Measurements from ENCODE around the gene PTH1R. TPM values are rescaled to one million over a fixed set of nuclear protein-coding genes. Genes with fewer than 3 reads are reported as not detected.

Gene PTH1R
- total RNA-seq, 2 donors from 2014 or later, result 0.69 to 4.8 TPM

- no peak overlapping the region for H3K4me3 ChIP-seq (ENCODE audit: low read length)
- WGBS, 2 experiments (ENCODE audit: insufficient coverage in 1 of 2, insufficient read length in 1 of 2), result 95% methylated on average over 2 of the region's 3 CpGs; no CpG with 5 or more reads in 1 of the 2 experiments
- DNase-seq, result no peak
- H3K27ac ChIP-seq (ENCODE audit: low read depth, low read length), result no peak overlapping the region
- no peaks in the 10 kb centered on the region for H3K27me3 ChIP-seq (ENCODE audit: control insufficient read depth, insufficient read depth, low read length, poor library complexity, severe bottlenecking)
- H3K9me3 ChIP-seq (ENCODE audit: control insufficient read depth, low read length), result peaks cover 12% of the 10 kb centered on the region
- Mint-ChIP-seq H3K9me3 (no peaks in the 10 kb centered on the region), H3K27me3 (ENCODE audit: insufficient read depth) (peaks cover 3% of the 10 kb centered on the region), H3K4me3 (no peak overlapping the region), H3K4me1 (peaks cover 23% of the 10 kb centered on the region), H3K36me3 (ENCODE audit: low read depth) (peaks cover 2% of the 10 kb centered on the region), H3K27ac (no peak overlapping the region)
- H3K9ac ChIP-seq (ENCODE audit: extremely low read depth, low read length, poor library complexity, severe bottlenecking), result no peak overlapping the region
- no peaks in the 10 kb centered on the region for H3K4me1 ChIP-seq (ENCODE audit: control insufficient read depth, insufficient read depth, low read length)
- no peaks in the 10 kb centered on the region for H3K36me3 ChIP-seq (ENCODE audit: control insufficient read depth, insufficient read depth, low read length)
- TF ChIP-seq, protein P1, sequence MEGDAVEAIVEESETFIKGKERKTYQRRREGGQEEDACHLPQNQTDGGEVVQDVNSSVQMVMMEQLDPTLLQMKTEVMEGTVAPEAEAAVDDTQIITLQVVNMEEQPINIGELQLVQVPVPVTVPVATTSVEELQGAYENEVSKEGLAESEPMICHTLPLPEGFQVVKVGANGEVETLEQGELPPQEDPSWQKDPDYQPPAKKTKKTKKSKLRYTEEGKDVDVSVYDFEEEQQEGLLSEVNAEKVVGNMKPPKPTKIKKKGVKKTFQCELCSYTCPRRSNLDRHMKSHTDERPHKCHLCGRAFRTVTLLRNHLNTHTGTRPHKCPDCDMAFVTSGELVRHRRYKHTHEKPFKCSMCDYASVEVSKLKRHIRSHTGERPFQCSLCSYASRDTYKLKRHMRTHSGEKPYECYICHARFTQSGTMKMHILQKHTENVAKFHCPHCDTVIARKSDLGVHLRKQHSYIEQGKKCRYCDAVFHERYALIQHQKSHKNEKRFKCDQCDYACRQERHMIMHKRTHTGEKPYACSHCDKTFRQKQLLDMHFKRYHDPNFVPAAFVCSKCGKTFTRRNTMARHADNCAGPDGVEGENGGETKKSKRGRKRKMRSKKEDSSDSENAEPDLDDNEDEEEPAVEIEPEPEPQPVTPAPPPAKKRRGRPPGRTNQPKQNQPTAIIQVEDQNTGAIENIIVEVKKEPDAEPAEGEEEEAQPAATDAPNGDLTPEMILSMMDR (conservative IDR thresholded peaks at IDR 0.05), result no peak
Measured at GRCh38 chr3:46831316-46831715, 46.2 kb upstream of the PTH1R start.

GRCh38 chr3:46831841-46832240 is 45.7 kb upstream of the PTH1R start:
- Histone ChIP-seq H3K36me3 (ENCODE audit: control insufficient read depth, insufficient read depth, low read length) (no peaks in the 10 kb centered on the region), H3K27me3 (ENCODE audit: control insufficient read depth, insufficient read depth, low read length, poor library complexity, severe bottlenecking) (no peaks in the 10 kb centered on the region), H3K4me3 (ENCODE audit: low read length) (no peak overlapping the region), H3K27ac (ENCODE audit: low read depth, low read length) (no peak overlapping the region), H3K9me3 (ENCODE audit: control insufficient read depth, low read length) (peaks cover 11% of the 10 kb centered on the region), H3K4me1 (ENCODE audit: control insufficient read depth, insufficient read depth, low read length) (no peaks in the 10 kb centered on the region), H3K9ac (ENCODE audit: extremely low read depth, low read length, poor library complexity, severe bottlenecking) (no peak overlapping the region)
- DNase-seq, result no peak
- TF ChIP-seq, protein P1 (conservative IDR thresholded peaks at IDR 0.05), result no peak
- peaks cover 2% of the 10 kb centered on the region for H3K9me3 Mint-ChIP-seq
- no peak overlapping the region for H3K4me3 Mint-ChIP-seq
- H3K4me1 Mint-ChIP-seq, result peaks cover 23% of the 10 kb centered on the region
- 76 to 100% methylated on average over 1 of the region's 1 CpG for WGBS, 2 experiments (ENCODE audit: insufficient coverage in 1 of 2, insufficient read length in 1 of 2)
- H3K36me3 Mint-ChIP-seq (ENCODE audit: low read depth), result peaks cover 2% of the 10 kb centered on the region
- H3K27me3 Mint-ChIP-seq (ENCODE audit: insufficient read depth), result peaks cover 3% of the 10 kb centered on the region
- no peak overlapping the region for H3K27ac Mint-ChIP-seq

DNA sequence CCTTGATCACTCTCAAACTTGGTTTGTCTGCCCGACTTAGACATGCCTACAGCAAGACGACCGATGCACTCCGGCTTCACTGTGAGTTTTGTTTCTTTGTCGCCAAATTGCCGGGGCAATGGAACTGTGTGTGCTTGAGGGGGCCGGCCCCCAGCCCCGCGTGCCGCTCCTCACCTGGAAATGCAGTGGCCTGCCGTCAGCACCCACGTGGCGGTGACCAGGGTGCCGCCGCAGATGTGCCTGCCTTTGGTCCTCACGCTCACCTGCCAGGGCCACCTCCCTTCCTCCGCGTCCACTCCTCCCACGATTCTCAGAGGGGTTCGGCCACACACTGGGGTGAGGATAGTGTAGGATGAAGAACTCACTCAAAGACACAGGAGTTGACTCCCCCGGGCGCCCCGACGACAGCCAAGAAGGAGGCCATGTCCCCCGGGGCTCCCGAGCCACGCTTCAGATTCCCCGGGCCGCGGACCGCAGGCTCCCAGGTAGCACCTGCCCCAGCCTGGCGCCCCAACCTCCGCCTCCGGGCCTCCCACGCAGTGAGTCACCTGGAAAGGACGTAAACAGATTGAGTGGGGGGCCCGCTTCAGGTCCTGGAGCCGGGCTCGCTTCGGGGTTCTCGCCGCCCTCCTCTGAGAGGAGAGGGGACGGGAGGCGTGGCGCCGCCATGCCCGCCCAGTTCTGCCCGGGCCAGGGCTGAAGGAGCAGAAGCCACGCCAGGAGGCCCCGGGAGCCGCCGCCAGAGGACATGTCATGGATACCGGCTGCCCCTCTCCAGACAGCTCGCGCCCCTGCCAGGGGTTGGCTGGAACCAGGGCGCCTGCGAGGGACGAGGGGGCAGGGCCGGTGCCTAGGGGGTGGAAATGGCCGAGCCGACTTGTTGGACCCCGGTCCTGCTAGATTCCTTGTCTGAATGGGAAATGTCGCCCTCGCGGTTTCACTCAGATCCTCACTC is 43.9 kb upstream of the PTH1R start:
- H3K9ac ChIP-seq (ENCODE audit: extremely low read depth, low read length, poor library complexity, severe bottlenecking), result no peak overlapping the region
- Mint-ChIP-seq H3K4me1 (peaks cover 23% of the 10 kb centered on the region), H3K27ac (no peak overlapping the region), H3K4me3 (no peak overlapping the region), H3K36me3 (ENCODE audit: low read depth) (peaks cover 4% of the 10 kb centered on the region), H3K9me3 (peaks cover 17% of the 10 kb centered on the region), H3K27me3 (ENCODE audit: insufficient read depth) (peaks cover 3% of the 10 kb centered on the region)
- peaks cover 20% of the 10 kb centered on the region for H3K9me3 ChIP-seq (ENCODE audit: control insufficient read depth, low read length)
- no peak overlapping the region for H3K27ac ChIP-seq (ENCODE audit: low read depth, low read length)
- no peaks in the 10 kb centered on the region for H3K27me3 ChIP-seq (ENCODE audit: control insufficient read depth, insufficient read depth, low read length, poor library complexity, severe bottlenecking)
- no peaks in the 10 kb centered on the region for H3K36me3 ChIP-seq (ENCODE audit: control insufficient read depth, insufficient read depth, low read length)
- 97% methylated on average over 28 to 65 of the region's 65 CpGs for WGBS, 2 experiments (ENCODE audit: insufficient coverage in 1 of 2, insufficient read length in 1 of 2)
- no peaks in the 10 kb centered on the region for H3K4me1 ChIP-seq (ENCODE audit: control insufficient read depth, insufficient read depth, low read length)
- no peak for DNase-seq
- no peak overlapping the region for H3K4me3 ChIP-seq (ENCODE audit: low read length)
- TF ChIP-seq, protein P1 (conservative IDR thresholded peaks at IDR 0.05), result no peak
